GM18870 (cell line): ENCODE data around the gene NLRP1.
"Not testable (repeated sequence)": the region's sequence is repeated elsewhere in the genome, so short reads cannot be mapped to it uniquely, and the experiment has no call there.

Source experiments
- ATAC-seq: cut with Tn5 transposase; IDR thresholded peaks from one replicate; pipeline ENCODE4 v1.9.1; 2021; ENCODE audit warnings: moderate library complexity; ENCODE audit not compliant: unreplicated experiment

Gene NLRP1

GRCh38 chr17:5588584-5588983, 4.3 kb upstream of the NLRP1 start:
- no peak for ATAC-seq

- no peak for ATAC-seq
These were observed 3.2 kb upstream of the NLRP1 start for GRCh38 chr17:5587438-5588032.

- no peak for ATAC-seq
These were observed 1.7 kb upstream of the NLRP1 start for GRCh38 chr17:5585836-5586521.

GRCh38 chr17:5585287-5585794, 1.0 kb upstream of the NLRP1 start:
- ATAC-seq = no peak

GRCh38 chr17:5583426-5584382, 605 bp downstream of the NLRP1 start:
- ATAC-seq = no peak

GRCh38 chr17:5582209-5583185, 1.8 kb downstream of the NLRP1 start:
- no peak for ATAC-seq

GRCh38 chr17:5581655-5582054, 2.7 kb downstream of the NLRP1 start:
- ATAC-seq = no peak

- no peak for ATAC-seq
These were observed 3.3 kb downstream of the NLRP1 start for GRCh38 chr17:5580969-5581368.

- no peak for ATAC-seq
These were observed 3.9 kb downstream of the NLRP1 start for GRCh38 chr17:5580367-5580766.

- ATAC-seq = not testable (repeated sequence)
These were observed 5.5 kb downstream of the NLRP1 start for GRCh38 chr17:5578768-5579167.

- ATAC-seq = not testable (repeated sequence)
These were observed 11.3 kb downstream of the NLRP1 start for GRCh38 chr17:5573017-5573416.

- no peak for ATAC-seq
These were observed 13.0 kb downstream of the NLRP1 start for GRCh38 chr17:5571281-5571680.

- ATAC-seq = no peak
These were observed 18.5 kb downstream of the NLRP1 start for GRCh38 chr17:5565808-5566207.

GRCh38 chr17:5563456-5563855, 20.9 kb downstream of the NLRP1 start:
- no peak for ATAC-seq

- no peak for ATAC-seq
These were observed 21.5 kb downstream of the NLRP1 start for GRCh38 chr17:5562661-5563360.

GRCh38 chr17:5561736-5562571, 22.4 kb downstream of the NLRP1 start:
- ATAC-seq = no peak

- no peak for ATAC-seq
These were observed 23.8 kb downstream of the NLRP1 start for GRCh38 chr17:5560361-5560988.
